PC-9 (cell line): ENCODE data around the gene COL4A5. TPM values are rescaled to one million over a fixed set of nuclear protein-coding genes. Genes with fewer than 3 reads are reported as not detected.

Experiments used
- BruUV-seq: library from RNA; stranded (reverse); fragments of 400-500 nt; replicated peaks from 2 replicates; lab custom pipeline; 2021; lab: Mats Ljungman, UMichigan
- CTCF ChIA-PET: fragments of 300-600 bp; sonication (Branson Sonifier 250); formaldehyde crosslinking; loops from one replicate; lab custom pipeline; 2022; ENCODE audit warnings: antibody characterized with exemption; lab: Charles Lee
- POLR2A ChIA-PET: fragments of 300-600 bp; sonication (Branson Sonifier 250); formaldehyde crosslinking; loops from one replicate; lab custom pipeline; 2022; ENCODE audit warnings: antibody characterized with exemption; ENCODE audit not compliant: unreplicated experiment; lab: Charles Lee
- DNase-seq, 2 experiments: peaks; one replicate each; pipeline versions ENCODE4 v3.0.0 to v3.0.0-alpha.2; 2015 to 2022; ENCODE audit warnings: mixed read lengths in 1 of 2
- H2AFZ ChIP-seq: fragments of 200-600 bp; sonication (generic); 2 replicates; pipeline ENCODE4 v1.8.1; 2017; ENCODE audit warnings: antibody characterized with exemption
- H3F3A ChIP-seq: fragments of 200-600 bp; sonication (generic); 2 replicates; pipeline ENCODE4 v1.8.1; 2017; ENCODE audit warnings: antibody characterized with exemption, mild to moderate bottlenecking, low read depth; ENCODE audit not compliant: insufficient read depth
- H3K27ac ChIP-seq: fragments of 200-600 bp; sonication (generic); 2 replicates; pipeline ENCODE4 v1.6.1; 2016; ENCODE audit warnings: mixed run types
- H3K27me3 ChIP-seq: fragments of 200-600 bp; sonication (generic); 2 replicates; pipeline ENCODE4 v1.6.1; 2016; ENCODE audit warnings: low read depth, mixed run types; ENCODE audit not compliant: insufficient read depth
- H3K36me3 ChIP-seq: fragments of 200-600 bp; sonication (generic); 2 replicates; pipeline ENCODE4 v1.6.1; 2016; ENCODE audit warnings: low read depth, mixed run types
- H3K4me1 ChIP-seq: fragments of 200-600 bp; sonication (generic); replicated peaks from 2 replicates; pipeline ENCODE4 v1.6.1; 2016; ENCODE audit warnings: mixed run types; ENCODE audit not compliant: insufficient read depth
- H3K4me2 ChIP-seq: fragments of 200-600 bp; sonication (generic); 2 replicates; pipeline ENCODE4 v1.6.1; 2017; ENCODE audit warnings: mixed run types
- H3K4me3 ChIP-seq: fragments of 200-600 bp; sonication (generic); 2 replicates; pipeline ENCODE4 v1.6.1; 2016; ENCODE audit warnings: mixed run types
- H3K79me2 ChIP-seq: fragments of 200-600 bp; sonication (generic); 2 replicates; pipeline ENCODE4 v1.6.1; 2017; ENCODE audit warnings: low read depth, mixed run types
- H3K9me2 ChIP-seq: fragments of 200-600 bp; sonication (generic); 2 replicates; pipeline ENCODE4 v1.8.1; 2017; ENCODE audit warnings: mild to moderate bottlenecking; ENCODE audit not compliant: insufficient read depth
- H3K9me3 ChIP-seq: fragments of 200-600 bp; sonication (generic); 2 replicates; pipeline ENCODE4 v1.8.1; 2016; ENCODE audit warnings: low read depth; ENCODE audit not compliant: insufficient read depth
- H4K20me1 ChIP-seq: fragments of 200-600 bp; sonication (generic); 2 replicates; pipeline ENCODE4 v1.8.1; 2017; ENCODE audit not compliant: insufficient read depth
- EZH2 ChIP-seq: fragments of 200-600 bp; sonication (generic); IDR thresholded peaks from 2 replicates; pipeline ENCODE4 v1.8.0; 2017; ENCODE audit warnings: antibody characterized with exemption, low read depth
- intact Hi-C: fragments of 100-400 bp; cut with micrococcal nuclease; formaldehyde crosslinking; loops from one replicate; pipeline ENCODE4 v1.10.0; 2022; ENCODE audit not compliant: unreplicated experiment
- total RNA-seq: library from RNA; stranded (reverse); gene quantifications from 2 replicates; pipeline ENCODE4 v1.2.3, GENCODE V29; 2021
- TF ChIP-seq, protein P1 (sequence below): fragments of 200-600 bp; sonication (generic); conservative IDR thresholded peaks from 2 replicates; pipeline ENCODE4 v1.6.1; 2017; ENCODE audit warnings: mixed run types, antibody characterized with exemption, mild to moderate bottlenecking, moderate library complexity

The COL4A5 gene
- total RNA-seq, 1 experiment from 2014 or later = 82.3 TPM

GRCh38 chrX:108582151-108582550 lies 142.5 kb downstream of the COL4A5 start:
- no peak overlapping the region for H3K4me2 ChIP-seq
- ChIA-PET CTCF (no interaction called here), POLR2A (no interaction called here)
- intact Hi-C loops = no loop called here
- no peak overlapping the region for H3K27ac ChIP-seq
- H2AFZ ChIP-seq = no peak overlapping the region
- BruUV-seq = no TSS peak
- TF ChIP-seq EZH2 = no peak
- TF ChIP-seq, protein P1, sequence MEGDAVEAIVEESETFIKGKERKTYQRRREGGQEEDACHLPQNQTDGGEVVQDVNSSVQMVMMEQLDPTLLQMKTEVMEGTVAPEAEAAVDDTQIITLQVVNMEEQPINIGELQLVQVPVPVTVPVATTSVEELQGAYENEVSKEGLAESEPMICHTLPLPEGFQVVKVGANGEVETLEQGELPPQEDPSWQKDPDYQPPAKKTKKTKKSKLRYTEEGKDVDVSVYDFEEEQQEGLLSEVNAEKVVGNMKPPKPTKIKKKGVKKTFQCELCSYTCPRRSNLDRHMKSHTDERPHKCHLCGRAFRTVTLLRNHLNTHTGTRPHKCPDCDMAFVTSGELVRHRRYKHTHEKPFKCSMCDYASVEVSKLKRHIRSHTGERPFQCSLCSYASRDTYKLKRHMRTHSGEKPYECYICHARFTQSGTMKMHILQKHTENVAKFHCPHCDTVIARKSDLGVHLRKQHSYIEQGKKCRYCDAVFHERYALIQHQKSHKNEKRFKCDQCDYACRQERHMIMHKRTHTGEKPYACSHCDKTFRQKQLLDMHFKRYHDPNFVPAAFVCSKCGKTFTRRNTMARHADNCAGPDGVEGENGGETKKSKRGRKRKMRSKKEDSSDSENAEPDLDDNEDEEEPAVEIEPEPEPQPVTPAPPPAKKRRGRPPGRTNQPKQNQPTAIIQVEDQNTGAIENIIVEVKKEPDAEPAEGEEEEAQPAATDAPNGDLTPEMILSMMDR = no peak
- H3K9me2 ChIP-seq = 0 out of 2 replicates have a peak, but pooled peaks cover 3% of the 10 kb centered on the region
- no peaks in the 10 kb centered on the region for H3K4me1 ChIP-seq
- H4K20me1 ChIP-seq = no peaks in the 10 kb centered on the region; the same call in 1 of the 2 replicates
- H3K4me3 ChIP-seq = no peak overlapping the region
- no peak for DNase-seq
- no peaks in the 10 kb centered on the region for H3K27me3 ChIP-seq
- no peaks in the 10 kb centered on the region for H3K9me3 ChIP-seq
- H3F3A ChIP-seq = no peaks in the 10 kb centered on the region
- no peaks in the 10 kb centered on the region for H3K79me2 ChIP-seq
- peaks cover 11% of the 10 kb centered on the region; the same call in 1 of the 2 replicates for H3K36me3 ChIP-seq

- CTCF ChIA-PET = interaction anchor here (0.8 kb wide), 1 partner anchor 168 kb away, joined by 4 read pairs; no protein-coding TSS in a partner anchor
- peaks cover 11% of the 10 kb centered on the region; the same call in 1 of the 2 replicates for H3K36me3 ChIP-seq
Measured at GRCh38 chrX:108584617-108585211, 145.1 kb downstream of the COL4A5 start.

DNA sequence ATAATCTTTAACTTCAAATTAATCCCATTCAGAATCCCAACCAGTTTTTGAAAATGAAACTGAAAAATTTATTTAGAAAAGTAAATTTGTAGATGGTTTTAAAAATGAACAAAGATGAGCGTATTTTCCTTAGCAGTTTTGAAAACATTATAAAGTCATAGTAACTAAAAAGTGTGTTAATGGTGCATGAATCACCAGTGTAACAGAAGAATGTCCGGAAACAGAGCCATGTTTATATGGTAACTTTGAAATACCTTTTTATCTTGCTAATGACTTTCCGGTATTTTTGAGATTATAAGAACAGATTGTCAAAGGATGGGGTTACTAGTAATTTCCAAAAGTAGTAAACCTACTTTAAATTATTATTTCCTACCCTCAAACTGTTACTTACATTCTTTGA lies 150.9 kb downstream of the COL4A5 start:
- TF ChIP-seq EZH2 = no peak
- TF ChIP-seq, protein P1 = no peak
- intact Hi-C loops = no loop called here

More at GRCh38 chrX:108584617-108585211, 145.1 kb downstream of the COL4A5 start:
- DNase-seq = peak in 1 of 2 experiments; percentile 35
- no peaks in the 10 kb centered on the region for H4K20me1 ChIP-seq
- POLR2A ChIA-PET = no interaction called here
- H3K27ac ChIP-seq = no peak overlapping the region
- no peaks in the 10 kb centered on the region for H3K9me2 ChIP-seq
- no peaks in the 10 kb centered on the region for H3K4me1 ChIP-seq
- no peaks in the 10 kb centered on the region for H3K79me2 ChIP-seq
- H3K27me3 ChIP-seq = no peaks in the 10 kb centered on the region
- H3K4me2 ChIP-seq = no peak overlapping the region
- H2AFZ ChIP-seq = no peak overlapping the region
- intact Hi-C loops = no loop called here
- no peak overlapping the region for H3K4me3 ChIP-seq
- H3K9me3 ChIP-seq = no peaks in the 10 kb centered on the region
- no peak for TF ChIP-seq EZH2
- TF ChIP-seq, protein P1 = peak; percentile 71
- H3F3A ChIP-seq = no peaks in the 10 kb centered on the region
- no TSS peak for BruUV-seq

More for the DNA sequence above, 150.9 kb downstream of the COL4A5 start:
- CTCF ChIA-PET = no interaction called here
- Histone ChIP-seq H3K27me3 (no peaks in the 10 kb centered on the region), H3K9me3 (no peaks in the 10 kb centered on the region), H3K4me2 (no peak overlapping the region), H3K79me2 (no peaks in the 10 kb centered on the region), H4K20me1 (no peaks in the 10 kb centered on the region), H3F3A (0 out of 2 replicates have a peak, but pooled peaks cover 3% of the 10 kb centered on the region), H3K4me1 (no peaks in the 10 kb centered on the region), H3K36me3 (0 out of 2 replicates have a peak, but pooled peaks cover 4% of the 10 kb centered on the region), H3K27ac (no peak overlapping the region), H3K4me3 (no peak overlapping the region), H3K9me2 (no peaks in the 10 kb centered on the region), H2AFZ (no peak overlapping the region)
- DNase-seq = no peak
- no TSS peak for BruUV-seq
- POLR2A ChIA-PET = no interaction called here
